EL (cell line): ENCODE data around the gene TTLL5.

Experiments used
- DNase-seq: peaks from one replicate; pipeline ENCODE4 v3.0.0-alpha.2; 2016

Gene TTLL5

DNA sequence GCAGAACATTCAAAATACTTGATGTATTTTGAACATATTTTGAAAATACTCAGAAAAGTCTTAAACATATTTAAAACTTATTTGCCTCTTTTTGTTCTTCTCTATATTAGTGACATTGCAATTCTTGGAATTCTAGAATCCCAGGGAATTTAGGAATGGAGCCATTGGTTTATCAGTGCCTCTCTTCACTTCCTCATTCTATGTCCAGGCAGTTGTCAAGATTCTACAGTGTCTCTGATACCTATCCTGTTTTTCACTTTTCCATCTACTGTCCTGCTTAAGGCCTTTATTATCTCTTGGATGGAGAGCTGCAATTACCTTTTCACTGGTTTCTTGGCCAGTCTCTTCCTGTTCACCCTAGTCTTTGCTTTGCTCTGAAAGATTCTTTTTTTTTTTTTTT, 144.6 kb downstream of the TTLL5 start:
- DNase-seq = no peak

DNA sequence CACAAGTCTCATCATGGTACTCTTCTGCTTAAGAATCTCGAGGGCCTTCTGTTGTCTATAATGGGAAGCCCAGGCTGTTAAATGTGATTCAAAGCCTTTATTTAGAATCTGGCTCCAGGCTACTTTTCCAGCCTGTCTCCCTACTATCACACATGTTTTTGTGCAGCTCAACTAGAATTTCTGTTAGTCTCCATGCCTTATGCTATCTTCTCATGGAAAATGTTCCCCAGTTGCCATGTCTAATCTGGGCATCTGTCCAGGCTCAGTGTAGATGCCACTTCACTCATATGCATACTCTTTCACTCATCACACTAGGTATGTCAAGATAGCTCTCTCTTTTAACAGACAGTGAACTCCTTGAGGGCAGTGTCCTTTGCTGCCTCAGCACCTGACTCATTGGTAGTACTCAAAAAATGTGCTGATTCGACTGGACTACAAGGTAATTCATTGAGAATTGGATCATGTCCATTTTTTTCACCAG, 145.3 kb downstream of the TTLL5 start:
- no peak for DNase-seq

DNA sequence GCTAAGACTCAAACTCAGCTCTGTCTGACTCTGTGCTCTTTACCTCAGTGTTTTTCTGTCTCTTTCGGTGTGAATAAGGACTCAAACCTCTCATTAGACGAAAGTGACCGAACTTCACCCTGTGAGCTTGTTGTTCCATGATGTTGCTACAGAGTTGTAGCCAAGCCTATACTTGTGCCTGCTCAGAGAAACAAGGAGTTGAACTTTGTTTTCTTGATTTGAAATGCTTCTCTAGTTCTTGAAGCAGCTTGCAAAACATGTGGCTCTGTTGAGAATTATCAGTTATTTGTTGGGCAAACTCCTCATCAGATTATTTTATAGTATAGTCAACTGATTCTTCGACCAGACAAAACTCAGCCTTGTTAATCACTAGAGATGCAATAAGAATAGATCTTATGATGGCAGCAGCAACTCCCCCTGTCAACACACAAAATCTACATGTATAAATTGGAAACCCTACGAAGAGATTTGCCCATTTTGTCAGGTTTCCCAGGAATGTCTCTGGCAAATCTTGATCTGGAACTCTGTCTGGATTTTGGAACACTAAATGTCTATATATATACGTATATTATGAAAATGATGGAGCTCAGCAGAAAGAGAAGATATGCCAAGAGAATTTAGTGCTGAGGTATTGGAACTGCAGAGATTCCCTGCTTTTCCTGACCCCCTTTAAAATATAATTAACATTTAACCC, 146.8 kb downstream of the TTLL5 start:
- no peak for DNase-seq

DNA sequence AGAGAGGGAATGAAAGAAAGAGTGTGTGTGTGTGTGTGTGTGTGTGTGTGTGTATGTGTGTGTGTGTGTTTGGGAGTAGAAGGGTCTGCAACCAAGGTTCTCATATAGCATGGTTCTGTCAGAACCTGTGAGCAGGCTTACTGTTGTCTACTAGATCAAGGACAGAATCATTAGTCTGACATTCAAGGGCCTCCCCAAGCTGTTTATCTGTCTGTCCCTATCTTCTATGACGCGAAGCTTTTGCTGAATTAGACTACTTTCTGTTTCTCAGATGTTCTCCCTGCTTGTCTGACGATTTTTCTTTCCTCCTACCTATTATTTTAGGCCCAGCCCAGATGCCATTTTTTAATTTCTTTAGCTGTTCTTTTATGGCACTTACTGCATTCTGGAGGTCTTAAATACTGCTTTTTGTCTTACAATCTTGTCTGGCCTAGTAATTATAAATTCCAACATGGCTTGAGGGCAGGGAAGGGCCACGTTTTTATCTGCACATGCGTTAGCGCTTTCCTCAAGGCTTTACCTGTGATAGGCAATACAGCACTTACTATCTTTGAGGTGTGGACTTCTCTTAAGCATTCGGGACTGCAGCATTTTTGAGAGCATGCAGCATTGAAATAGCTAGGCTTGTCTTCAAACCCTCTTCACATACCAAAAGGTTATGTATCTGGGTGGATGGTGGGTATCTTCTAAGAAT, 150.2 kb downstream of the TTLL5 start:
- no peak for DNase-seq

DNA sequence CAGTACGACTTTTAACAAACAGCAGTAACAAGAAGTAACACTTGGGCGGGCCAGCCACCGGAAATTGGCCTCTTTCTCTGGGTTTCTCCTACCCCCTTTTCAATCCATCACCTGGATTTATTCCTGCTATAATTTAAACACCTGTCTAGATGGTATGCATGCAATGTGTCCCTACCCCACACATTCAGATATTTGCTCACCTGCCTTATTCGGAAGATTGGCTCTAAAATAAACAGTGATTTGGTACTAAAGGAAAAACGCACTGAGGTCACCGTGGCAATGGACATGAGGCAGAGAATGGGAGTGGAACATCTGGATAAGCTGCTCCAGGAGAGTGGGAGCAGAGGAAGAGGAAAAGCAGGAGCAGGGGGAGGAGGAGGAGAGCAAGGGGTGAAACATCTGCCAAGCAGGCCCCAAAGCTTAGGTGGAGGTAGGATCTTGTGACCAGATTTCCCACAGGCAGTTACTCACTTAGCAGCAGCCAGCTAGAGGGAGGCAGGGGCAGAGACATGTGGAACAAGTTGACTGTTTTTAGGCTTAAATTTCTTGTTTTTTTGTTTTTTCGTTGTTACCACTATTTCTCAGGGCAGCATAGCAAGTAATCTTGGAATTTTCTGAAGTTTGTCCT, 150.9 kb downstream of the TTLL5 start:
- DNase-seq = no peak

DNA sequence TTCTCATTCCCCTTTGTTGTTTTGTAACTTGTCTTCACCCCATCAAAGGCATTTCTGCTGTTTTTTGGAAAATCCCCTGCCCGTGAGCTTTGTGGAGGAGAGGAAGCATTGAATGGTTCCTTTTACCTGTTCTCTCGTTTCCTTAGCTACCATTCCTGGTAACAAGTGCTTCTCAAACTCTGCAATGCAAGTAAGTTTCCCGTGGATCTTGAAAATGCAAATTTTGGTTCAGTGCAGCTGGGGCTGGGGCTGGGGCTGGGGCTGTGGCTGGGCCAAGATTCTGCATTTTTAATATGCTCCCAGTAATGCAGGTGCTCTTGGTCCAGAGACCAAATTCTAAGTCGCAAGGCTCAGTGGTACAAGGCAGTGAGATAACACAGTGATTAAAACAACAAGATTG, 151.6 kb downstream of the TTLL5 start:
- DNase-seq = no peak

DNA sequence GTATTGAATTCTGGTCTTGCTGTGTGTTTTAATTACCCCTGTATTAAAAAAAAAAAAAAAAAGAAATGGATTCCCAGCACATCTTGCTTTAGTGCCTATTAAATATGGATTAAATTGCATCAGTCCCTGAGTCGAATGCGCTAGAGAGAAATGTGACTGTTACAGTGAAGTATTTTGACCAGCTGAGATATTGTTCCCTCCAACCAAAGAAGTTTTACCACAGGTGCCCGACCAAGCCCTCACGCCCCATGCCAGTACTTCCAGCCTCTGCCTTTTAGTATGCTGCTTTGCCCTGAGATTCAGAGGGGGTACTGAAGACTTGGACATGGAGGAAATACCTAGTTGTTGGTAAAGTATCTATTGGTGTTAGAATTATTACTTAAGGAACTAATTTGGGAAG, 159.7 kb downstream of the TTLL5 start:
- no peak for DNase-seq

DNA sequence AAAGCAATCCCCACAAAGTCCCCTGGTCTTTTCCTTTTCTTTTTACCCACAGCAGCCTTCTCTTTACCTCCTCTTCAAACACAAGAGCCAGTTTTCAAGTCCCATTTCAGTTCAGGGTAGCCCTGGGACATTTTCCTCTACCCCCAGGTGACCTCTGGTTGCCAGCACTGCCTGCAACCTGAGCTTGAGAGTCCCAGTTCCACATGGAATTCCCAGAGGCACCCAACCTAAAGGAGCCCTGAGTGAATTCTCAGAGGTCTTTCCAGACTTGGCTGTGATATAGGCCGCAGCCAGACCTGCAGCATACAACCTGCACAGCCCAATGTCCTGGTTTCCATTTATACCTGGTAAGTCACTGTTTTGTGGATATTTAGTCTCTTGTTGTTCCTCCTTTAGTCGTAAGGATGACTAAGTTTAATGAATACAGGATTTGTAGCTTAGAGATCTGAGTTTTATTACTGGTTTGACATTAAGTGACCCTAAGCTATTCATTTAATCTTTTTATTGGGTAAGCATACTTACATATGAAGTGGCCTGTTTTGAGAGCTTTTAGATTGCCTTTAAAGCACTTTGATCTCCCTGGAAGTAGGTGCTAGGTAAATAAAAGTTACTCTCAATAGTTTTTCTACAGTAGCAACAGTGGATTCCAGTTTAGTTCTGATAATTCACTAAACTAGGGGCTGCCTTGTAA, 160.9 kb downstream of the TTLL5 start:
- no peak for DNase-seq

DNA sequence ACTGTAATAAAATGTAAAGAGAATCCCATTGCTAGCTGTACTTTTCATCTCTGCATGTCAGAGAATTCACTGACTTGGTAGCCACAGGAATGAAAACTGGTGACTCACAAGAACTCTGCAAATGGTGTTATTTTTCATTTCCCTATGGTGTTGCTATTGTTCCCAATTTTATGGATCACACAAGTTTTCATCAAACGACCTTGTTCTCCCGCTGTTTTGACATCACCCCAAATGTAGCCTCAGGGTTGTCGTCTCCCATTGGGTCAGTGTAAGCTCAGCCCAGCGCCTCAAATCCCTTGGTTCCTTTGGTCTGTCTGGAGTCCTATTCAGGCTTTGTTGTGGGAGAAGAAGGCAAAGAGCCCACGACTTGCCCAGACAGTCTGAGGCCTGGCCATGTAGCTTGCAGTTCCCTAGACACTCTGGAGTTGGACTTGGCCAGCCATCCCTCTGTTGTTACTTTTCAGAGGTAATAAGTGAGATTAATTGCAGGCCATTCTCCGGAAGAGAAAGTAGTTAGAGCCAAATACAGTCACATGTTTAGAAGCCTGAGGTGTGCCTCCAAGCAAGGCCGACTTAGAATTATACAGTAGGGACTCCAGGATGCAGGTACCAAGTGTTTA, 161.6 kb downstream of the TTLL5 start:
- peak; percentile 80 for DNase-seq

DNA sequence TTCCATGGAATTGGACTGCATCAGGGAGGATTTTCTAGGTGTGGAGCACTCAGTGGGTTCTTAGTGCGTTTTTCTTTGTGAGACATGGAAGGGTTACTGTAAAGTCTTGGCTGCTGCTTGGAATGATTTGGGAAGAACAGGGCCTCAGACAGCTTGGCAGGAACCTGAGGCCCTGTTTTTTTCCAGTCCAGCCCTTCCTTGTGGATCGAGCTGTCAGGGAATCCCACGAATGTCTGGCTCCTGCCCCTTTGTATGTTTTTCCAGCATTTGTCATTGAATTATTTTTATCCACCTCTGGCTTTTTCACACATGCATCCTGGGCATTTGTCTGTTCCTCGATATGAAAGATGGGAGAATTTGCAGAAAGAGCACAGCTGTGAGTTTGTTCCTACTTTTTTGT, 162.3 kb downstream of the TTLL5 start:
- DNase-seq = no peak

DNA sequence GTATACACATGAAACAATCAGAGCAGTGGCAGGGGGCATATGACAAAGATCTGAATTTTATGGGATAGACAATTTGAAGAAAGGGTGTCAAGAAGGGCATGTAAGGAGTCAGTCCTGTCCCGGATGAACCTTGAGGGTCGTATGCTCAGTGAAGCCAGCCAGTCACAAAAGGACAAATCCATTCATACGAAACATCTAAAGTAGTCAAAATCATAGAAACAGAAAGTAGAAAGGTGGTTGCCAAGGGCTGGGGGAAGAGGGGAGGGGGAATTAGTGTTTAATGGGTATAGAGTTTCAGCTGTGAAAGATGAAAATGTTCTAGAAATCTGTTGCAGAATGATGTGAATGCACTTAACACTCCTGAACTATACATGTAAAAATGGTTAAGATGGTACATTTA, 163.3 kb downstream of the TTLL5 start:
- no peak for DNase-seq

DNA sequence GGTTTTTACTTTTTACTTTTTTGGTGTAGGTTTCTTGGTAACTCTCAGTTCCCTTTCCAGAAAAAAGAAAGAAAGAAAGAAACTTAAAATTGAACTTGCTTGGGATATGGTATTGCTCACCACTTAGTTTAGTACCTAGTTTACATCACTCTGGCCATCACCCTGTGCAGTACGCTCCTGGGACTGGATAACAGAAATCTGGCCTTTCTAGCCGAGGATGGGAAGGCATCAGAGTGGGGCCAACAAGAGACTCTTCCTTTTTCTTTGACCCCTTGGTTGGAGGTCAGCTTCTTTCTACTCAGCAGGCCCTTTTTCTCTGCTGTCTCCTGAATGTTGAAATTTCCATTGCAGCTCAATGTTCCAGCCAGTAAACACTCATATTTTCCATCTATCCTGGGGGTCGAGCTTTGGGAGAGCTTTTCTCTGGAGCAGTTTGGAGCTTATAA, 164.1 kb downstream of the TTLL5 start:
- no peak for DNase-seq

DNA sequence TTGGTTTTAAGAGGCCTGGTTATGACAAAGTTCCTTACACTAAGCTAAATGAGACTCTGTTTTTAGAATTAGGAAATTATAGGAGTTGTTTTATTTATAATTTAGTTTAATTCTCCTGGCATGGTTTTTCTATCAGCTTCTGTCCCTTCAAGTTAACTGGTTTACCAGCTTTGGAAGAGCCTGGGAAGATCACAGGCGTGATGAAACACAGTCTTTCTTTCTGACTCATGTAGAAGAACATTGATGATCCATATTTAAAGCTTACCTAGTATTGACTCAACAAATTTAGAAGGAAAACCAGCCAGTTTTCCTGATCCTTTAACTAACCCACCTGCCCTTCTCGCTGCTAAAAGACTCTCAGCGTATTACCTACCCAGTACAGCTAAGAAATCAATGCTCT, 165.6 kb downstream of the TTLL5 start:
- peak; percentile 13 for DNase-seq

DNA sequence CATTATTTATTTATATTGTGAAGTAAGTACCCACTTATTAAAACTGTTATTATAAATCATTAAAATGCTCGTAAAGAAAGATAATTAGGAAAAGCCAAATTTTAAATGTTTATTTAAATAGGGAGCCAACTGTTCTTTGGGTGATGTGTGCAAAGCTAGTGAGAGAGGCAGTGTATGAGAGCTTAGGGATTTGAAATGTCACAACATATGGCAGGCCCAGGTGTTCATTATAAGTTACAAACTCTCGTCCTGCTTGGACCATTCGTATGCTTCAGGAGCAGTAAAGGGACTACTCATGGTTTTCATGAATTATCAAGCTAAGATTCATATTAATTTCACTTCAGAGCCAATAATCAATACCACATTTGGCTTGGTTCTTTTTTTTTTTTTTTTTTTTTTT, 166.3 kb downstream of the TTLL5 start:
- DNase-seq = no peak

DNA sequence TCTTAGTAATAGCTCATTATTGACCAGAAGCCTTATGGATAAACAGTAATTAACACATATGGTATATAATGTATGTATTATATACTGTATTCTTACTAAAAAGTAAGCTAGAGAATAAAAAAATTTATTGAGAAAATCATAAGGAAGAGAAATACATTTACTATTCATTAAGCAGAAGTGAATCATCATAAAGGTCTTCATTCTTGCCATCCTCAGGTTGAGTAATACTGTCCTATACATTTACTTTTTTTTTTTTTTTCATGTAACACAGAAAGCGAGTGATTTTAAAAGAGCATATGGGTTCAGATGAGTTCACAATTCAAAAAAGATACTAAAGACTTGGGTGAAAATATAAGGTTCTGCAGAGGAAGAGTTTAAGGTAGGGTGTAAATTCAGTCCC, 168.3 kb downstream of the TTLL5 start:
- DNase-seq = no peak

DNA sequence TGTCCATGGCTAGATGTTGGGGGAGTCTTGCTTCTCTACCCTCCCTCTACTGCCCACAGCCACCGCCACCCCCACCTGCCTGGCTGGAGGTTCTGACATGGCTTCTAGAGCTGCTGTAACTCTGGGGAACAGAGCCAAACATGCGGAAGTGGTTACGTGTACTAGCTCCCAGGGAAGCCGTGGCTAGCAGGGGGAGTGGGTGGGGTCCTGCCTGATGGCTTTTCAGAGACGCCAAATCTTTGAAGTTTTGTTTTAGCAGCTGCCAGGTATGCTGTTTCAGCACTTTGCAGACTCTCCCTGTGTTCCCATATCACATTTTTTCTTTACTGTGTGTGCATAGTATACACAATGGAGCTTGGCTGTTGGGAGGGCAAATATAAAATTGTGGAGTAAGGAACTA, 170.4 kb downstream of the TTLL5 start:
- DNase-seq = peak; percentile 73

DNA sequence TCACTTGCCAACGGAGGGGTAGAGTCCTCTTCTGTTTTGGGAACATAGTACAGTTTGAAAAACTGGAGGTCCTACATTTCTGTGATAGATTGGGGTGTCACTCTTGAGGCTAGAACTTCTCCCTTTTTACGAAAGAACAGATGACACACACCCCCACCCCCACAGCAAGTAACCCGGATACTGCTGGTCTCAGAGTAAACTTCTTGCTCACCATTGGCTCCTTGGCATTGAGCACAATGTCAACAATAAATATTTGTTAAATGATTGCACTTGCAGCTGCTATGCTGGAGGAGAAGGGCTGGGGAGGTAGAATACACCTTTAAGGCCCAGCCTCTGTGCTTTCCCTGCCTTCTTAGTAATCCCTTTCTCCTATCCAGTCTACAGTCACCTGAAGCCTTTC, 170.9 kb downstream of the TTLL5 start:
- peak; percentile 56 for DNase-seq

DNA sequence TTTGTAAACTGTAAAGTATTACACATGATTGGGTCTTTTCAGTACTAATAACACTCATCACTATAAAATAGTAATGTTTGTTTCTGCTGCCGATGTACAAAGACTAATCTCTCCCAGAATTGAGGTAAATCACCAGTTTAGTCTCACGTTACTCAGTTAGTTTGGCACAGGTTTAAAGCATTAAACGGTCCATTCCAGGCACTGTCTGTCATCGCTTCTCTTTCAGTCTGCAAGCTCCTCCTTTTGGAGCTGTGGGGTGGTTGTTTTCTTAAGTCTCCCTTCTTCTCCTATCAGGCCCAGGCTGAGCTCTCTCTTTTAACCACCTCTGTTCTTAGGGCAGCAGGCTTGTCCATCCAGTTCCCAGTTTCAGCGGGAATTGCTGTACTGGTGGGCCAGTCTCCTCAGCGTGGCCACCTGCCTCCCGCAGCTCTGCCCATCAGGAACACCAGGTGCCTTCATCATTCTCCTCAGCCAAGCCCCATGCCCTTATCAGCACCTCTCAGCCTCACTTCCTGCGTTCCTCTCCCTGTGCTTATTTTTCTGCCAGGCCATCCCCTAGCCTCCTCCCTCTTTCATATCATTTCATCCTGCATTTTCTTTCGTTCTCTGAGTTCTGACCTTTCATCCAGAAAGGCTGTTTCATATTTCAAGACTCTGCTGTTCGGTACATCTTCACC, 171.7 kb downstream of the TTLL5 start:
- DNase-seq = peak; percentile 71

DNA sequence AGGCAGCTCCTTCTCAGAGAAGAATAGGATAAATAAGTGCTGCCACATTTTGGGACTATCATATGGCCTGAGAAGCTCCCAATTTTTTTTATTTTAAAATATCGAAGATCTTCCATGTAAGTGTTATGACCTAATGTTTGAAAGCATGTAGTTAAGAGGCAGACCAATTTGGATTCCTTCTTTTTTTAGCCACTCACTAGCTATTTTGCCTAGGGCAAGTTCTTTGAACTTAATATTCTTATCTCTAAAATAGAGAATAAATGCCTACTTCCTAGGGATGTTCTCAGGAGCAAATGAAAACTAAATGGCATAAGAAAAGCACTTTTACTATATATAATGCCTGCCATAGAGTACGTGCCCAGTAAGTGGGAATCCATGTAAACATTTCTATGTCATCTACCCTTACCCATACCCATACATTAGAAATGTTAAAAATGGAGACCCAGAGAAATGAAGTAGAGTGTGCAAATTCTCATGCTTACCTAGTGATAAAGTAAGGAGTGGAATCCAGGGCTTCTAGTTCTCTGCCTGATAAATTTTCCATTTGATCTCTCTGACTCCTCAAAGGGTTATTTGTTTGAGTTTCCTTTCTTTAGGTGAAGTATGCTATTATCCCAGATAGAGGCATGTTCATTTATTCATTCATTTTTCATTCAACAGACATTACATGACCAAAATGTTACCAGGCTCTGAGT, 172.4 kb downstream of the TTLL5 start:
- DNase-seq = peak; percentile 47

DNA sequence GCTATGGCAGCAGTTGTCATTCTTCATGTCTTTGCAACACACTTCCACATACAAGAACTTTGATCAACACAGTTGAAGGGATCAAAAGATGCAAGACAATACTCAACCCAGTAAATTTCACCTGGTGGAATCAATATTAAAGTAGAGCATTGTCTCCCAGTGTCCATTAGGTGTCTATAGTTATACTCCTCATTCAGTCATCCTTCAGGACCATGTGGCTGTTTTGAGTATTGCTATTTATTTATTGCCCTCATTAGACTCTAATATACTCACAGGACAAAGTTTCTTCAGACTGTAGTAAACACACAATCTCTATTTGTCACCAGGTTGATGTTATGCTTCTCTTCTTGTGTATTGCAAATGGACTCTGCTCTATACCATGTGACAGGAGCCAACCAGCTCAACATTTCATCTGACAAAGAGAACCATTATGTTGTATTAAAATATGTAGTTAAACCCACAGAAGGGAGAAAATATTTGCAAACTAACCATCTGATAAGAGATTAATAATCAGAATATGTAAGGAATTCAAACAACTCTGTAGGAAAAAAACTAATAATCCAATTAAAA, 174.2 kb downstream of the TTLL5 start:
- DNase-seq = peak; percentile 37

DNA sequence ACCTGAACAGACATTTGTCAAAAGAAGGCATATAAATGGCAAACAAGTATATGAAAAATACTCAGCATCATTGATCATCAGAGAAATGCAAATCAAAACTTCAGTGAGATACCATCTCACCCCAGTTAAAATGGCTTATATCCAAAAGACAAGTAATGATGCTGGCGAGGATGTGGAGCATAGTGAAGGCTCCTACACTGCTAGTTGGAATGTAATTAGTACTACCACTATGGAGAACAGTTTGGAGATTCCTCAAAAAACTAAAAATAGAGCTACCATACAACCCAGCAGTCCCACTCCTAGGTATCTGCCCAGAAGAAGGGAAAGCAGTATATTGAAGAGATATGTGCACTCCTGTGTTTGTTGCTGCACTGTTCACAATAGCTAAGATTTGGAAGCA, 174.7 kb downstream of the TTLL5 start:
- DNase-seq = peak; percentile 25
